PC-3 (cell line): ENCODE data around the gene WNT2B. TPM values are rescaled to one million over a fixed set of nuclear protein-coding genes. Genes with fewer than 3 reads are reported as not detected.

Experiments used
- ATAC-seq: fragments of 200-7000 bp; cut with Tn5 transposase; 2 replicates; pipeline ENCODE4 v1.9.1; 2020; ENCODE audit warnings: mild to moderate bottlenecking, moderate library complexity
- BruUV-seq: library from RNA; stranded (reverse); fragments of 400-500 nt; replicated peaks from 2 replicates; lab custom pipeline; 2021; lab: Mats Ljungman, UMichigan
- CTCF ChIA-PET: fragments of 300-600 bp; sonication (Branson Sonifier 250); formaldehyde crosslinking; loops from one replicate; lab custom pipeline; 2022; ENCODE audit warnings: antibody characterized with exemption; lab: Charles Lee
- POLR2A ChIA-PET: fragments of 300-600 bp; sonication (Branson Sonifier 250); formaldehyde crosslinking; loops from one replicate; lab custom pipeline; 2022; ENCODE audit warnings: antibody characterized with exemption; ENCODE audit not compliant: unreplicated experiment; lab: Charles Lee
- DNase-seq: peaks from one replicate; pipeline ENCODE4 v3.0.0-alpha.2; 2015
- H2AFZ ChIP-seq: fragments of 300-600 bp; sonication (generic); 2 replicates; pipeline ENCODE4 v1.6.0; 2016; ENCODE audit warnings: antibody characterized with exemption, low read length
- H3F3A ChIP-seq: fragments of 300-600 bp; sonication (generic); one replicate; pipeline ENCODE4 v1.6.0; 2017; ENCODE audit warnings: antibody characterized with exemption, low read length, control low read depth, mild to moderate bottlenecking; ENCODE audit not compliant: unreplicated experiment
- H3K27ac ChIP-seq: fragments of 300-600 bp; sonication (generic); 2 replicates; pipeline ENCODE4 v1.5.1; 2016; ENCODE audit warnings: mild to moderate bottlenecking, low read length
- H3K27me3 ChIP-seq: fragments of 300-600 bp; sonication (generic); 2 replicates; pipeline ENCODE4 v1.6.1; 2016; ENCODE audit warnings: low read length, mixed read lengths
- H3K36me3 ChIP-seq: fragments of 300-600 bp; sonication (generic); 2 replicates; pipeline ENCODE4 v1.6.1; 2016; ENCODE audit warnings: low read depth, mixed run types, low read length, mixed read lengths
- H3K4me1 ChIP-seq: fragments of 300-600 bp; sonication (generic); 2 replicates; pipeline ENCODE4 v1.5.1; 2016; ENCODE audit warnings: low read length; ENCODE audit not compliant: insufficient read depth
- H3K4me2 ChIP-seq: fragments of 300-600 bp; sonication (generic); 2 replicates; pipeline ENCODE4 v1.6.0; 2016; ENCODE audit warnings: low read length
- H3K4me3 ChIP-seq: fragments of 300-600 bp; sonication (generic); 2 replicates; pipeline ENCODE4 v1.5.1; 2016; ENCODE audit warnings: mild to moderate bottlenecking, low read length, mixed read lengths
- H3K79me2 ChIP-seq: fragments of 300-600 bp; sonication (generic); 2 replicates; pipeline ENCODE4 v1.6.1; 2017; ENCODE audit warnings: low read length, mixed read lengths
- H3K9ac ChIP-seq: fragments of 300-600 bp; sonication (generic); 2 replicates; pipeline ENCODE4 v1.6.0; 2016; ENCODE audit warnings: mild to moderate bottlenecking, low read length
- H3K9me2 ChIP-seq: fragments of 300-600 bp; sonication (generic); replicated peaks from 2 replicates; pipeline ENCODE4 v1.6.1; 2016; ENCODE audit warnings: mixed run types, low read length, mixed read lengths
- H3K9me3 ChIP-seq: fragments of 300-600 bp; sonication (generic); 2 replicates; pipeline ENCODE4 v1.6.1; 2016; ENCODE audit warnings: low read length, mixed read lengths
- H4K20me1 ChIP-seq: fragments of 300-600 bp; sonication (generic); 2 replicates; pipeline ENCODE4 v1.6.1; 2016; ENCODE audit warnings: low read length, mixed read lengths
- EZH2 ChIP-seq: fragments of 300-600 bp; sonication (generic); IDR thresholded peaks from one replicate; pipeline ENCODE4 v1.6.1; 2017; ENCODE audit warnings: antibody characterized with exemption, mild to moderate bottlenecking, low read length; ENCODE audit not compliant: unreplicated experiment
- EZH2phosphoT487 ChIP-seq: fragments of 300-600 bp; sonication (generic); IDR thresholded peaks from 2 replicates; pipeline ENCODE4 v1.6.1; 2018; ENCODE audit warnings: mild to moderate bottlenecking, antibody characterized with exemption, low read length, borderline replicate concordance
- intact Hi-C: fragments of 100-400 bp; cut with micrococcal nuclease; formaldehyde crosslinking; loops from 2 replicates; pipeline ENCODE4 v1.9.0; 2023
- total RNA-seq: library from RNA; depleted of rRNA; stranded (reverse); fragments of >200 nt; gene quantifications from 2 replicates; pipeline ENCODE4 v1.2.3, GENCODE V29; 2014
- TF ChIP-seq, protein P1 (sequence below): fragments of 300-600 bp; sonication (generic); conservative IDR thresholded peaks from 2 replicates; pipeline ENCODE4 v1.5.1; 2017; ENCODE audit warnings: antibody characterized with exemption, low read depth, mild to moderate bottlenecking, low read length

Gene WNT2B
- total RNA-seq, 1 experiment from 2014 or later, result 0.55 TPM

DNA sequence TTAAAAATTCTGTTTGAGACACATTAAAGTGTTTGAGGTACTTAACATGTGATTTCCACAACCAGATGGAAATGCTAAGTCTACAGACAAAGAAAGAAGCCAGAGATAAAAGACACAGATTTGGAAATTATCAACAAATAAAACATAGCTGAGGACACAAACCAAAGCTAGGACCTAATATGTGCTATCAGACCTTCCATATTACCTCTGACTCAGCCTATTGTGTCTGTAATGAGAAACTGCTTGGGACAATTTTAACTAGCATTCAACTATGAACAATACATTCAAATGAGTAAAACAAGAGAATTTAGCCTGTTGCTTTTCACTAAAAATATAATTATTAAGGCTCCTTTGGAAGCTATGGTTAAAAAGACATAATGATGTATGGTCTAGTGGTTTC, 54.6 kb downstream of the WNT2B start:
- Histone ChIP-seq H3K79me2 (no peaks in the 10 kb centered on the region), H3K27me3 (no peaks in the 10 kb centered on the region), H3K9ac (no peak overlapping the region), H3K36me3 (peaks cover 3% of the 10 kb centered on the region), H3K4me3 (no peak overlapping the region), H3K4me2 (no peak overlapping the region), H3F3A (no peaks in the 10 kb centered on the region), H3K27ac (no peak overlapping the region), H3K9me3 (no peaks in the 10 kb centered on the region), H3K9me2 (no peaks in the 10 kb centered on the region), H3K4me1 (no peaks in the 10 kb centered on the region), H2AFZ (no peak overlapping the region), H4K20me1 (no peaks in the 10 kb centered on the region)
- TF ChIP-seq EZH2 (no peak), EZH2phosphoT487 (no peak)
- TF ChIP-seq, protein P1, sequence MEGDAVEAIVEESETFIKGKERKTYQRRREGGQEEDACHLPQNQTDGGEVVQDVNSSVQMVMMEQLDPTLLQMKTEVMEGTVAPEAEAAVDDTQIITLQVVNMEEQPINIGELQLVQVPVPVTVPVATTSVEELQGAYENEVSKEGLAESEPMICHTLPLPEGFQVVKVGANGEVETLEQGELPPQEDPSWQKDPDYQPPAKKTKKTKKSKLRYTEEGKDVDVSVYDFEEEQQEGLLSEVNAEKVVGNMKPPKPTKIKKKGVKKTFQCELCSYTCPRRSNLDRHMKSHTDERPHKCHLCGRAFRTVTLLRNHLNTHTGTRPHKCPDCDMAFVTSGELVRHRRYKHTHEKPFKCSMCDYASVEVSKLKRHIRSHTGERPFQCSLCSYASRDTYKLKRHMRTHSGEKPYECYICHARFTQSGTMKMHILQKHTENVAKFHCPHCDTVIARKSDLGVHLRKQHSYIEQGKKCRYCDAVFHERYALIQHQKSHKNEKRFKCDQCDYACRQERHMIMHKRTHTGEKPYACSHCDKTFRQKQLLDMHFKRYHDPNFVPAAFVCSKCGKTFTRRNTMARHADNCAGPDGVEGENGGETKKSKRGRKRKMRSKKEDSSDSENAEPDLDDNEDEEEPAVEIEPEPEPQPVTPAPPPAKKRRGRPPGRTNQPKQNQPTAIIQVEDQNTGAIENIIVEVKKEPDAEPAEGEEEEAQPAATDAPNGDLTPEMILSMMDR, result no peak
- ChIA-PET CTCF (no interaction called here), POLR2A (interaction anchor here (0.6 kb wide), 1 partner anchor 141 kb away, joined by 4 read pairs; no protein-coding TSS in a partner anchor)
- DNase-seq, result no peak
- no peak for ATAC-seq
- intact Hi-C loops, result no loop called here
- BruUV-seq, result no TSS peak

DNA sequence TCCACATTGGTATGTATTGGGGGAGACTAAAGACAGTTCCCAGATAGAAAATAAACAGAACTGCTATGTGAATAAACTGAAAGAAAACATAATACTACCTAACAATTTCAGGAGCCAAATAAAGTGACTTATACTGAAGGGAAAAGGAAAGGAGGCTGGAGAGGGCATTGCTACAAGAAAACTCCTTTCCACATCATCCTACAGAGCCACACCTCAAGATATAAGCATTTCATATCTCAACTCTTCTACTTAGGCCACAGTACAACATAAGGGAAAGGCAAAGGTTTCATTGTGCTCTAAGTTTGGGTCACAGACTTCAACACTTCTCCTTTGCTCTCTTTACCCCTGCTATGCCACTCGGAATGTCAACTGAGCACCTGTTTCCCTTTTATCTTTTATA, 55.3 kb downstream of the WNT2B start:
- H3K9me2 ChIP-seq, result no peaks in the 10 kb centered on the region
- no peak overlapping the region for H3K27ac ChIP-seq
- ChIA-PET CTCF (no interaction called here), POLR2A (no interaction called here)
- no peak for DNase-seq
- intact Hi-C loops, result no loop called here
- no peaks in the 10 kb centered on the region for H3K27me3 ChIP-seq
- no peaks in the 10 kb centered on the region for H3K4me1 ChIP-seq
- no peaks in the 10 kb centered on the region for H3F3A ChIP-seq
- no peak overlapping the region for H3K4me2 ChIP-seq
- no peak overlapping the region for H3K4me3 ChIP-seq
- H3K79me2 ChIP-seq, result no peaks in the 10 kb centered on the region
- no peaks in the 10 kb centered on the region for H3K9me3 ChIP-seq
- H4K20me1 ChIP-seq, result no peaks in the 10 kb centered on the region
- no peak for ATAC-seq
- peaks cover 3% of the 10 kb centered on the region for H3K36me3 ChIP-seq
- no peak overlapping the region for H3K9ac ChIP-seq
- H2AFZ ChIP-seq, result no peak overlapping the region
- no TSS peak for BruUV-seq
- no peak for TF ChIP-seq EZH2phosphoT487
- TF ChIP-seq, protein P1, result no peak
- TF ChIP-seq EZH2, result no peak

DNA sequence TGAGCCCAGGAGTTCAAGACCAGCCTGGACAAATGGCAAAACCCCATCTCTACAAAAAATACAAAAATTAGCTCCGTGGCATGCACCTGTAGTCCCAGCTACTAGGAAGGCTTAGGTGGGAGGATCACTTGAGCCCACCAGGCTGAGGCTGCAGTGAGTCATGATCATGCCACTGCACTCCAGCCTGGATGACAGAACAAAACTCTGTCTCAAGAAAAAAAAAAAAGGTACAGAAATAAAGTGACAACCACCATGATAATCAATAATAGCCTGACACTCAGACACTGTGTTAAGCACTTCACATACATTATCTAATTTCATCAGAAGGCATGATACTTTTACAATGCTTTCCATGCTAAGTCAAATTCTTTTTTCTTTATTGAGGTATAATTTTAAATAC, 57.0 kb downstream of the WNT2B start:
- CTCF ChIA-PET, result no interaction called here
- H3K27me3 ChIP-seq, result no peaks in the 10 kb centered on the region
- no peaks in the 10 kb centered on the region for H3K9me2 ChIP-seq
- H2AFZ ChIP-seq, result no peak overlapping the region
- no peak overlapping the region for H3K27ac ChIP-seq
- TF ChIP-seq EZH2phosphoT487 (no peak), EZH2 (no peak)
- TF ChIP-seq, protein P1, result no peak
- no peaks in the 10 kb centered on the region for H3F3A ChIP-seq
- H3K9me3 ChIP-seq, result no peaks in the 10 kb centered on the region
- no peak for DNase-seq
- no TSS peak for BruUV-seq
- H3K9ac ChIP-seq, result no peak overlapping the region
- H3K4me3 ChIP-seq, result no peak overlapping the region
- H4K20me1 ChIP-seq, result no peaks in the 10 kb centered on the region
- no peaks in the 10 kb centered on the region for H3K79me2 ChIP-seq
- no peaks in the 10 kb centered on the region for H3K4me1 ChIP-seq
- POLR2A ChIA-PET, result no interaction called here
- H3K4me2 ChIP-seq, result no peak overlapping the region
- peaks cover 7% of the 10 kb centered on the region for H3K36me3 ChIP-seq
- intact Hi-C loops, result no loop called here
- no peak for ATAC-seq
